Measurements from ENCODE around the gene TMBIM1. TPM values are rescaled to one million over a fixed set of nuclear protein-coding genes. Genes with fewer than 3 reads are reported as not detected.

The TMBIM1 gene
- total RNA-seq, 1 experiment from 2014 or later = 91.0 TPM

DNA sequence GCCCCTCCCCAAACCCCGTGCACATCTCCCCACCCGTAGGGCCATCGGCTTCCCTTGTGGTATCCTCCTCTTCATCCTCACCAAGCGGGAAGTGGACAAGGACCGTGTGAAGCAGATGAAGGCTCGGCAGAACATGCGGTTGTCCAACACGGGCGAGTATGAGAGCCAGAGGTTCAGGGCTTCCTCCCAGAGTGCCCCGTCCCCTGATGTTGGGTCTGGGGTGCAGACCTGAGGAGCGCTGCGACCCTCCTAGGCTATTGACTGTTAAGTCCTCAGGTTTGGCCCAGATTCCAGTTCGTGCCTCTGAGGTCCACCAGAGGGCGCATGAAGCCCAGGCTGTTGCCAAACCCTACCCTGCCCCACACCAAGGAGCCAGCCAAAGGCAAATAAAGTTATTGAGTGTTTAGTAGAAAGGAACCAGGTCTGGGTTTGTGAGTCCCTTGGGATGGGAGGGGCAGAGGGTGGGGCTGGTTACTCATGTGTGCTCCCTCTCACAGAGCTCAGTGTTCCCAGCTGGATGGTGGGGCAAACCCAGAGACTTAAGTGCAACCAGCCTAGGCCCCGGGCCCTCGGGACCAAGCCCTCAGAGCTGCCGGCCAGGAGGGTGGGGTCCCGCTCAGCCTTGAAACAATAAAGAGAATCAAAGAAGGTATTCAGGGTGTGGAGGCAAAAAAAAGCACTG lies 19.6 kb downstream of the TMBIM1 start:
- Histone ChIP-seq H3K4me3 (replicated peaks in 1 of 2; ENCODE audit: low read depth in 1 of 2, low read length in 2 of 2) (no peak overlapping the region), H2AFZ (ENCODE audit: low read depth, low read length, poor library complexity, severe bottlenecking) (no peak overlapping the region), H3K27ac (ENCODE audit: low read depth, low read length) (peak overlapping the region; percentile 34), H3K27me3 (ENCODE audit: insufficient read depth, low read length) (no peaks in the 10 kb centered on the region), H3K4me2 (ENCODE audit: low read length) (peak overlapping the region; percentile 14; the same call in 1 of the 2 replicates), H3K9me2 (ENCODE audit: insufficient read depth) (no peaks in the 10 kb centered on the region), H4K20me1 (ENCODE audit: insufficient read depth) (no peaks in the 10 kb centered on the region), H3K36me3 (ENCODE audit: control insufficient read depth in 1 of 2, insufficient read depth in 2 of 2, low read length in 2 of 2) (peaks cover 21 to 29% of the 10 kb centered on the region in 2 experiments; a peak in 3 of 4 replicates), H3K79me2 (ENCODE audit: insufficient read depth, low read length) (peaks cover 23% of the 10 kb centered on the region), H3K4me1 (ENCODE audit: control insufficient read depth in 1 of 2, insufficient read depth in 2 of 2, low read length in 2 of 2) (peaks cover 13 to 28% of the 10 kb centered on the region in 2 experiments), H3K9me3 (ENCODE audit: control insufficient read depth in 1 of 2, insufficient read depth in 1 of 2, low read depth in 1 of 2, low read length in 2 of 2) (no peaks in the 10 kb centered on the region), H3K9ac (ENCODE audit: low read length) (no peak overlapping the region)
- TF ChIP-seq, protein P1, sequence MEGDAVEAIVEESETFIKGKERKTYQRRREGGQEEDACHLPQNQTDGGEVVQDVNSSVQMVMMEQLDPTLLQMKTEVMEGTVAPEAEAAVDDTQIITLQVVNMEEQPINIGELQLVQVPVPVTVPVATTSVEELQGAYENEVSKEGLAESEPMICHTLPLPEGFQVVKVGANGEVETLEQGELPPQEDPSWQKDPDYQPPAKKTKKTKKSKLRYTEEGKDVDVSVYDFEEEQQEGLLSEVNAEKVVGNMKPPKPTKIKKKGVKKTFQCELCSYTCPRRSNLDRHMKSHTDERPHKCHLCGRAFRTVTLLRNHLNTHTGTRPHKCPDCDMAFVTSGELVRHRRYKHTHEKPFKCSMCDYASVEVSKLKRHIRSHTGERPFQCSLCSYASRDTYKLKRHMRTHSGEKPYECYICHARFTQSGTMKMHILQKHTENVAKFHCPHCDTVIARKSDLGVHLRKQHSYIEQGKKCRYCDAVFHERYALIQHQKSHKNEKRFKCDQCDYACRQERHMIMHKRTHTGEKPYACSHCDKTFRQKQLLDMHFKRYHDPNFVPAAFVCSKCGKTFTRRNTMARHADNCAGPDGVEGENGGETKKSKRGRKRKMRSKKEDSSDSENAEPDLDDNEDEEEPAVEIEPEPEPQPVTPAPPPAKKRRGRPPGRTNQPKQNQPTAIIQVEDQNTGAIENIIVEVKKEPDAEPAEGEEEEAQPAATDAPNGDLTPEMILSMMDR (IDR thresholded peaks at IDR 0.05 in 2 of 3, conservative IDR thresholded peaks at IDR 0.05 in 1 of 3; ENCODE audit: borderline replicate concordance in 1 of 3, insufficient read depth in 1 of 3, low read depth in 2 of 3, low read length in 2 of 3) = peak in 2 of 3 experiments; percentile 87 to 92; a peak in 4 of 6 replicates
- TF ChIP-seq YY1 (IDR thresholded peaks at IDR 0.05; ENCODE audit: extremely low read depth, insufficient replicate concordance, low read depth, low read length) (peak; percentile 26), RAD21 (IDR thresholded peaks at IDR 0.05; ENCODE audit: low read depth) (no peak), EZH2phosphoT487 (IDR thresholded peaks at IDR 0.05; ENCODE audit: borderline replicate concordance) (no peak), JUND (IDR thresholded peaks at IDR 0.05) (no peak), REST (IDR thresholded peaks at IDR 0.05; ENCODE audit: low read depth) (no peak), POLR2AphosphoS5 (IDR thresholded peaks at IDR 0.05; ENCODE audit: low read depth, low read length) (no peak; the same call in 1 of the 2 replicates), ELF1 (IDR thresholded peaks at IDR 0.05; ENCODE audit: borderline replicate concordance, low read depth) (no peak)
- BruUV-seq (replicated peaks) = no TSS peak
- intact Hi-C loops (cut with micrococcal nuclease) = loop anchor here (1.0 to 5.0 kb wide), 5 partner anchors 85 to 574 kb away; no protein-coding TSS in a partner anchor
- ATAC-seq (peak; percentile 43), DNase-seq (ENCODE audit: low read depth, low spot score) (peak; percentile 85)
- ChIA-PET POLR2A (no interaction called here), RAD21 (ENCODE audit: low non-redundant PET in 1 of 2, low total read pairs in 2 of 2, uncharacterized antibody in 2 of 2, unreplicated experiment in 2 of 2) (interaction anchor here in 1 of 2 experiments (1.2 kb wide), 1 partner anchor 14 kb away, joined by 3 read pairs; no protein-coding TSS in a partner anchor), CTCF (interaction anchor here (0.6 to 2.9 kb wide), 11 partner anchors 9 to 487 kb away, joined by 3 to 22 read pairs (median 4); partner anchors contain the start of genes CATIP and CTDSP1)
